Progenitor cell of endocrine pancreas (in vitro differentiated cells): ENCODE measurements around the gene AKR1C2. TPM values are rescaled to one million over a fixed set of nuclear protein-coding genes. Genes with fewer than 3 reads are reported as not detected.
"Not testable (repeated sequence)": the region's sequence is repeated elsewhere in the genome, so short reads cannot be mapped to it uniquely, and the experiment has no call there.

ENCODE experiments used
- DNase-seq: peaks from one replicate; pipeline ENCODE4 v3.0.0; 2021; ENCODE audit warnings: low spot score; ENCODE audit not compliant: unreplicated experiment
- H3K27ac Mint-ChIP-seq: 2 replicates; pipeline ENCODE4 v1.8.0; 2021; ENCODE audit warnings: mild to moderate bottlenecking, moderate library complexity, mixed read lengths
- H3K27me3 Mint-ChIP-seq: 2 replicates; pipeline ENCODE4 v1.8.0; 2021; ENCODE audit warnings: mixed read lengths
- H3K36me3 Mint-ChIP-seq: 2 replicates; pipeline ENCODE4 v1.8.0; 2022; ENCODE audit warnings: mixed read lengths; ENCODE audit not compliant: insufficient read depth
- H3K4me1 Mint-ChIP-seq: 2 replicates; pipeline ENCODE4 v1.8.0; 2021; ENCODE audit warnings: low read depth, mixed read lengths
- H3K4me3 Mint-ChIP-seq: 2 replicates; pipeline ENCODE4 v1.8.0; 2021; ENCODE audit warnings: low read depth, mild to moderate bottlenecking, moderate library complexity, mixed read lengths
- H3K9me3 Mint-ChIP-seq: 2 replicates; pipeline ENCODE4 v1.8.0; 2021; ENCODE audit warnings: low read depth, mixed read lengths
- total RNA-seq: library from RNA; stranded (reverse); gene quantifications from 2 replicates; pipeline ENCODE4 v1.2.1, GENCODE V29; 2021
- TF ChIP-seq, protein P1 (sequence below): fragments of 200-600 bp; sonication (generic); IDR thresholded peaks from one replicate; pipeline ENCODE4 v1.5.0; 2021; ENCODE audit warnings: antibody characterized with exemption, mild to moderate bottlenecking; ENCODE audit not compliant: unreplicated experiment

The AKR1C2 gene
- total RNA-seq, 1 donor from 2014 or later: 7.2 TPM

DNA sequence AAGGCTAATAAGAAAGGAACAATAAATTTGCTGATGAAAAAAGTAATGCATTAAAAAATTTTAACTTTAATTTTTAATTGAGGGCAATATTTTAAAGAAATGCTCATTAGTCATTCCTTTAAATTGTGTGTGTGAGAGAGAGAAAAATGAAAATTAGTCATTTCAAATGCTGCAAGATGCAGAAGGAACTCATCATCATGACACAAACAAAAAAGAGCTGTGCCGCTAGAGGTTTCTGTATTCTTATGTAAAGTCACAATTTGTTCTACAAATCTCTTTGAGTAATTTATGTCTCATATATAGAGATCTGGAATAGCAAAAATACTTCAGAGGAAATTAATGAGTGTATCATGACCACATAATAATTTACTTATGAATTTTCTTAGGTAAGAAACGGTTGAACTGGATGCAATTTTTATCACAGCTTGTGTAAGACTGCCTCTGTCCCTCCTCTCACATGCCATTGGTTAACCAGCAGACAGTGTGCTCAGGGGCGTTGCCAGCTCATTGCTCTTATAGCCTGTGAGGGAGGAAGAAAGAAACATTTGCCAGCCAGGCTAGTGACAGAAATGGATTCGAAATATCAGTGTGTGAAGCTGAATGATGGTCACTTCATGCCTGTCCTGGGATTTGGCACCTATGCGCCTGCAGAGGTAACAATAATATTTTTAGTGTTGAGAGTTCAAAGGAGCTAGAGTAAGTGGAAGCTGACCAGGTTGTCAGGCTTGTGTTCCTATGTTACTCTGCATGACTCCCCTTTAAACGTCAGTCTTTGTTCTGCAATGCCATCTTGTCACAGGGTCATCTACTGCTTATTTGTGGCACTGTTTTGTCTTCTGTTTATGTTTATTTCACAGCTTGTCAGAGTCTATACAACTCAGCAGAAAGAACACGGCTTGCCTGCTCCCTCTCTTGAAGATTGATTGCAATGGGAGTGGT, 40.5 kb downstream of the AKR1C2 start, which contains the start of gene AKR1C1:
TSS of gene AKR1C1 (plus strand) at position 540 of the 939 bp plus-strand sequence. CDS start at position 570, 30 bp downstream.
- not testable (repeated sequence) for DNase-seq, H3K9me3 Mint-ChIP-seq, H3K27me3 Mint-ChIP-seq, H3K27ac Mint-ChIP-seq, H3K36me3 Mint-ChIP-seq, H3K4me1 Mint-ChIP-seq, H3K4me3 Mint-ChIP-seq

DNA sequence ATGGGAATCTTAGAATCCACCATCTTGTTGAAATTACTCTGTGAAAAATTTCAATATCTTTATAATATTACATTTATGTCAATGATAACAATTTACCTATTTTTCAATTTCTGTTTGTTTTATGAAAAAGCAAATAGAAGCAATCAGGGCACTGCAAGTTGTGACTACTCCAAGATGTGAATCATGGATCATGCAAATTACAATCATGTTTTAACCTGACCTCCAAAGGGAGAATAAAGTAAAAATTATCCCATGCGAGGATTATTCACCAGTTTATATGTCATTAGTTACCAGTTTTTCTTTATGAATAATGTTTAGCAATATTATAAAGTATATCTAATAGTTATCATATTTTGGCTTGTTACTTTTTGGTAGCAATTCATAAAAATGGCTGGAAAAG, 41.3 kb downstream of the AKR1C2 start:
- H3K36me3 Mint-ChIP-seq, H3K27me3 Mint-ChIP-seq, H3K4me1 Mint-ChIP-seq, H3K27ac Mint-ChIP-seq, H3K9me3 Mint-ChIP-seq, DNase-seq, H3K4me3 Mint-ChIP-seq: not testable (repeated sequence)

DNA sequence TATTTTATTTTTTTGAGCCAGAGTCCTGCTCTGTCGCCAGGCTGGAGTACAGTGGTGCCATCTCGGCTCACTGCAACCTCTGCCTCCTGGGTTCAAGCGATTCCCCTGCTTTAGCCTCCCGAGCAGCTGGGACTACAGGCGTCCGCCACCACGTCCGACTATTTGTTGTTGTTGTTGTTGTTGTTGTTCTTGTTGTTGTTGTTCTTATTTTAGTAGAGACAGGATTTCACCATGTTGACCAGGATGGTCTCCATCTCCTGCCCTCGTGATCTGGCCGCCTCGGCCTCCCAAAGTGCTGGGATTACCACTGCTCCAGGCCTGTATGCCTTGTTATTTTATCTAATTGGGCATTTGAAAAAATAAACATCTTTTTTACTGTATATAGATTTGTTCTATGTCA, 42.1 kb downstream of the AKR1C2 start:
- not testable (repeated sequence) for H3K4me3 Mint-ChIP-seq, DNase-seq, H3K36me3 Mint-ChIP-seq, H3K27me3 Mint-ChIP-seq, H3K27ac Mint-ChIP-seq, H3K9me3 Mint-ChIP-seq
- peaks cover 11% of the 10 kb centered on the region for H3K4me1 Mint-ChIP-seq

DNA sequence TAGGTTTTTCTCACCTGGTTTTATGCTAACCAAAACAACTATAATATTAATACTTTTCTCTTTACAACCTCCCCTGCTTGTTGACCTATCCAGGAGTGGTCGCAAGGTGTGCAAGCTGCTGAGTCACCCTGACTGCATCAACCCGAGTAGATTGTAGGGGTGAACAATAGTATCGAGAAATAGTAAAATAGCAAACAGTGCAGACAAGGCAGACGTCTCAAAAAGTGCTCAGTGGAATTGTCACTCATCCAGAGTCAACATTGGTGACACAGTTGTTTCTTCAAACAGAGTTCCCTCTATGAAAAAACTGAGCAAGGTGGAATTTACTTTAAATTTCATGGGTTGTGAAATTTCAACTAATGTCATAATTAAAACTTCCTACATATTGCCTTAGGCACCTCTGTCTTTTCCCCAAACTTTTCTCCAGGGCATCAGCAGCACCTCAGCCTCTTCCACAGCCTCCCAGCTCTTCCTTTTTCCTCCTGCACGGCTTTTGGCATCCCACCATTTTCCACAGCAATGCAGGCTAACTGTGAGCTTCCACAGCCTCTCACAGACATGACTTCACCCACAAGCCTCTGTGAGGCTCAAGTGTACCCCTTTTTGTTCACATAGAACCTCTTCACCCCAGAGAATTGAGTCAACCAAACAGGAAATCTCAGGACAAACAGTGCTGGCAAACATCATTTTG, 46.6 kb downstream of the AKR1C2 start:
- DNase-seq, H3K4me1 Mint-ChIP-seq, H3K36me3 Mint-ChIP-seq, H3K4me3 Mint-ChIP-seq, H3K27me3 Mint-ChIP-seq, H3K9me3 Mint-ChIP-seq: not testable (repeated sequence)
- H3K27ac Mint-ChIP-seq: peak overlapping the region; percentile 8

DNA sequence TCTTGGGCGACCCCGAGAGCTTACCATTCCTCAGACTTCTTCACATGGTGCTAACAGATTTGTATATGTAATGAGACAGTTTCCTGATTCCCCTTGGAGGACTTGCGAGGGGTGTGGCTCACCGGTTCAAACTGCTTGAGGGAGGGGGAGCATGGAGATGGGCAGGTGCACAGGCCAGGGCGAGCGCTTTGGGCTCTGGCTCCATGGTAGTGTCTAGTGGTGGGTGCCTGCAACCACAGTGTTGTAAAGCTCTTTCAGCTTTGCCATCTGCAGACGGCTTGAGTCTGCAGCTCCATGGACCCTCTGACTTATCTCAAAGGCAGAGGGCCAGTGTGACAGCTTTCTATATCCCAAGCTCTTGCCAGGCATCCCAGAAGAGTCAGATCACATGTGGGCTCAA, 47.6 kb downstream of the AKR1C2 start:
- not testable (repeated sequence) for H3K4me1 Mint-ChIP-seq, DNase-seq, H3K27me3 Mint-ChIP-seq, H3K9me3 Mint-ChIP-seq, H3K27ac Mint-ChIP-seq, H3K4me3 Mint-ChIP-seq, H3K36me3 Mint-ChIP-seq

DNA sequence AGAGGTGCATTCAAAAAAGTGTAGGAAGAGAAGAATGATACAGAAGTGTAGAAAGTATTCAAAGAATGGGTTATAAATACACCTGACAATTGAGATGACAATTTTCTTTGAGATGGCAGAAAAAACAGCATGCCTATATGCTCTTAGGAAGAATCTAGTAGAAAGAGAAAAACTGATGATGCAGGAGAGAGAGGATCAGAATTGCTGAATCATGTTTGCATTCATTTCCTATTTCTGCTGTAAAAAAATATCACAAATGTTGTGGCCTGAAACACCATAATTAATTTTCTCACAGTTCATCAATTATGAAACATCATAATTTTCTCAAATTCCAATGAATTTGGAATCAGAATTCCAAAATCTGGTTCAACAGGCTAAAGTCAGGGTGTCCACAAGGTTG, 50.3 kb downstream of the AKR1C2 start:
- Mint-ChIP-seq H3K27ac (no peak overlapping the region), H3K9me3 (no peaks in the 10 kb centered on the region), H3K27me3 (no peaks in the 10 kb centered on the region), H3K4me3 (no peak overlapping the region), H3K4me1 (peaks cover 7% of the 10 kb centered on the region), H3K36me3 (no peaks in the 10 kb centered on the region)
- TF ChIP-seq, protein P1, sequence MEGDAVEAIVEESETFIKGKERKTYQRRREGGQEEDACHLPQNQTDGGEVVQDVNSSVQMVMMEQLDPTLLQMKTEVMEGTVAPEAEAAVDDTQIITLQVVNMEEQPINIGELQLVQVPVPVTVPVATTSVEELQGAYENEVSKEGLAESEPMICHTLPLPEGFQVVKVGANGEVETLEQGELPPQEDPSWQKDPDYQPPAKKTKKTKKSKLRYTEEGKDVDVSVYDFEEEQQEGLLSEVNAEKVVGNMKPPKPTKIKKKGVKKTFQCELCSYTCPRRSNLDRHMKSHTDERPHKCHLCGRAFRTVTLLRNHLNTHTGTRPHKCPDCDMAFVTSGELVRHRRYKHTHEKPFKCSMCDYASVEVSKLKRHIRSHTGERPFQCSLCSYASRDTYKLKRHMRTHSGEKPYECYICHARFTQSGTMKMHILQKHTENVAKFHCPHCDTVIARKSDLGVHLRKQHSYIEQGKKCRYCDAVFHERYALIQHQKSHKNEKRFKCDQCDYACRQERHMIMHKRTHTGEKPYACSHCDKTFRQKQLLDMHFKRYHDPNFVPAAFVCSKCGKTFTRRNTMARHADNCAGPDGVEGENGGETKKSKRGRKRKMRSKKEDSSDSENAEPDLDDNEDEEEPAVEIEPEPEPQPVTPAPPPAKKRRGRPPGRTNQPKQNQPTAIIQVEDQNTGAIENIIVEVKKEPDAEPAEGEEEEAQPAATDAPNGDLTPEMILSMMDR: no peak
- no peak for DNase-seq

DNA sequence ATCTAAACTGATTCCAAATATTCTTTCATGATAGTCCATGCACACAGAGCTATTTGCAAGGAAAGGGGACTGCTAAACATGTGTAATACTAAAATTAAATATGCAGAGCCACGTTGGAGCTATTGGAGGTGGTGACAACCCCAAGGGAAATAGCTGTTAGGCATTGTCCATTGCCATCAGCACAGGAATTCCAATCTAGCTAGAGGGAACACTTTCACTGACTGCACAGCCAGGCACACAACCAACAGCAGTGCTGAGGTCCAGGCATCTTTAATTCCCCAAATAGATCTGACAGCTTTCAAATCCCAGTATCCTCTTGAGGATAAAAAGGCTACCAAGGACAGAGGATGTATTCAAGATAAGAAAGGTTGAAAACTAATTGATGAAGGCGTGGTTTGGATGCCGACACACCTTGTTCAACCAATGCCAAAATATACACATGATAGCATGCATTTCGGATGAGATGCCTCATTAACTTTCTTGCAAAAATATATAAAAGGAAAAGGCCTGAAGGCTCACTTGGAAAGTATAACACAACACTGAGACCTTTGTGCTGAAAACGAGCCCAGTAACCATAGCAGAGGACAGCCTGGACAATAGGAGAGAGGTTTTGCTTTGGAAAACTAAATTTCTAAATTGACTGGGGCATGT, 52.0 kb downstream of the AKR1C2 start:
- DNase-seq, H3K9me3 Mint-ChIP-seq, H3K27ac Mint-ChIP-seq, H3K4me3 Mint-ChIP-seq, H3K27me3 Mint-ChIP-seq, H3K36me3 Mint-ChIP-seq, H3K4me1 Mint-ChIP-seq: not testable (repeated sequence)
